K562 (cell line): ENCODE data around the gene CDKN2B. TPM values are rescaled to one million over a fixed set of nuclear protein-coding genes. Genes with fewer than 3 reads are reported as not detected.

Source experiments
- EGR1 ChIP-seq: fragments of 450-650 bp; conservative IDR thresholded peaks from 2 replicates; pipeline ENCODE4 v1.6.1; 2017; ENCODE audit warnings: mild to moderate bottlenecking
- NCOA2 ChIP-seq, 2 experiments: fragments of 450-650 bp; IDR thresholded peaks; 2 replicates each; pipeline ENCODE4 v1.6.1; 2018; ENCODE audit warnings: mild to moderate bottlenecking in 2 of 2, moderate library complexity in 1 of 2; ENCODE audit not compliant: partially characterized antibody in 2 of 2
- PHF21A ChIP-seq: fragments of 450-650 bp; IDR thresholded peaks from 2 replicates; pipeline ENCODE4 v1.6.1; 2017; ENCODE audit warnings: low read depth, borderline replicate concordance
- ZBTB5 ChIP-seq: fragments of 450-650 bp; IDR thresholded peaks from 2 replicates; pipeline ENCODE4 v1.6.1; 2017; ENCODE audit warnings: antibody characterized with exemption
- ZNF274 ChIP-seq: IDR thresholded peaks from 2 replicates; pipeline ENCODE4 v1.6.1; 2011; ENCODE audit warnings: low read depth, mild to moderate bottlenecking, low read length, moderate library complexity, borderline replicate concordance
- ZNF311 ChIP-seq: fragments of 250-450 bp; sonication (Bioruptor Pico); IDR thresholded peaks from 2 replicates; pipeline ENCODE4 v1.4.0; 2020; ENCODE audit warnings: mild to moderate bottlenecking, moderate library complexity
- polyA plus RNA-seq, 8 experiments: library from polyadenylated mRNA; depleted of rRNA in 4 of 8; stranded (reverse) in 5 of 8; unstranded in 3 of 8; fragments of >200 nt; fragmentation: Nextera tagmentation in 2 of 8; fragmentation: Illumina TruSeq in 1 of 8; extraction: Ambion mirVana in 2 of 8; extraction: Trizol in 1 of 8; gene quantifications; 2 replicates each; pipeline versions ENCODE4 v1.2.1 to v1.2.3, GENCODE V29; 2011 to 2014; ENCODE audit warnings: inconsistent platforms in 1 of 8, missing spikeins in 1 of 8
- total RNA-seq, 7 experiments: library from RNA; depleted of rRNA in 6 of 7; stranded (reverse); fragments of >200 nt in 6 of 7; fragmentation: Illumina TruSeq in 2 of 7; extraction: Trizol in 2 of 7; gene quantifications; 2 replicates each; pipeline versions ENCODE4 v1.2.1 to v1.2.3, GENCODE V29; 2011 to 2021; ENCODE audit warnings: low replicate concordance in 1 of 7
- TF ChIP-seq, protein P1 (sequence below): fragments of 200-600 bp; sonication (generic); IDR thresholded peaks from one replicate; pipeline ENCODE4 v1.6.1; 2012; ENCODE audit warnings: mild to moderate bottlenecking, low read depth, low read length, inconsistent platforms

CDKN2B gene
- total and polyA plus RNA-seq, 9 of the 15 experiments (the other 6 are each of a cell fraction or from before 2014, with no cell fraction given) = not detected

- TF ChIP-seq ZNF274 (no peak), PHF21A (no peak), EGR1 (no peak), NCOA2 (IDR thresholded peaks at IDR 0.05; ENCODE audit: partially characterized antibody in 2 of 2) (no peak), ZBTB5 (no peak), ZNF311 (no peak)
- TF ChIP-seq, protein P1, sequence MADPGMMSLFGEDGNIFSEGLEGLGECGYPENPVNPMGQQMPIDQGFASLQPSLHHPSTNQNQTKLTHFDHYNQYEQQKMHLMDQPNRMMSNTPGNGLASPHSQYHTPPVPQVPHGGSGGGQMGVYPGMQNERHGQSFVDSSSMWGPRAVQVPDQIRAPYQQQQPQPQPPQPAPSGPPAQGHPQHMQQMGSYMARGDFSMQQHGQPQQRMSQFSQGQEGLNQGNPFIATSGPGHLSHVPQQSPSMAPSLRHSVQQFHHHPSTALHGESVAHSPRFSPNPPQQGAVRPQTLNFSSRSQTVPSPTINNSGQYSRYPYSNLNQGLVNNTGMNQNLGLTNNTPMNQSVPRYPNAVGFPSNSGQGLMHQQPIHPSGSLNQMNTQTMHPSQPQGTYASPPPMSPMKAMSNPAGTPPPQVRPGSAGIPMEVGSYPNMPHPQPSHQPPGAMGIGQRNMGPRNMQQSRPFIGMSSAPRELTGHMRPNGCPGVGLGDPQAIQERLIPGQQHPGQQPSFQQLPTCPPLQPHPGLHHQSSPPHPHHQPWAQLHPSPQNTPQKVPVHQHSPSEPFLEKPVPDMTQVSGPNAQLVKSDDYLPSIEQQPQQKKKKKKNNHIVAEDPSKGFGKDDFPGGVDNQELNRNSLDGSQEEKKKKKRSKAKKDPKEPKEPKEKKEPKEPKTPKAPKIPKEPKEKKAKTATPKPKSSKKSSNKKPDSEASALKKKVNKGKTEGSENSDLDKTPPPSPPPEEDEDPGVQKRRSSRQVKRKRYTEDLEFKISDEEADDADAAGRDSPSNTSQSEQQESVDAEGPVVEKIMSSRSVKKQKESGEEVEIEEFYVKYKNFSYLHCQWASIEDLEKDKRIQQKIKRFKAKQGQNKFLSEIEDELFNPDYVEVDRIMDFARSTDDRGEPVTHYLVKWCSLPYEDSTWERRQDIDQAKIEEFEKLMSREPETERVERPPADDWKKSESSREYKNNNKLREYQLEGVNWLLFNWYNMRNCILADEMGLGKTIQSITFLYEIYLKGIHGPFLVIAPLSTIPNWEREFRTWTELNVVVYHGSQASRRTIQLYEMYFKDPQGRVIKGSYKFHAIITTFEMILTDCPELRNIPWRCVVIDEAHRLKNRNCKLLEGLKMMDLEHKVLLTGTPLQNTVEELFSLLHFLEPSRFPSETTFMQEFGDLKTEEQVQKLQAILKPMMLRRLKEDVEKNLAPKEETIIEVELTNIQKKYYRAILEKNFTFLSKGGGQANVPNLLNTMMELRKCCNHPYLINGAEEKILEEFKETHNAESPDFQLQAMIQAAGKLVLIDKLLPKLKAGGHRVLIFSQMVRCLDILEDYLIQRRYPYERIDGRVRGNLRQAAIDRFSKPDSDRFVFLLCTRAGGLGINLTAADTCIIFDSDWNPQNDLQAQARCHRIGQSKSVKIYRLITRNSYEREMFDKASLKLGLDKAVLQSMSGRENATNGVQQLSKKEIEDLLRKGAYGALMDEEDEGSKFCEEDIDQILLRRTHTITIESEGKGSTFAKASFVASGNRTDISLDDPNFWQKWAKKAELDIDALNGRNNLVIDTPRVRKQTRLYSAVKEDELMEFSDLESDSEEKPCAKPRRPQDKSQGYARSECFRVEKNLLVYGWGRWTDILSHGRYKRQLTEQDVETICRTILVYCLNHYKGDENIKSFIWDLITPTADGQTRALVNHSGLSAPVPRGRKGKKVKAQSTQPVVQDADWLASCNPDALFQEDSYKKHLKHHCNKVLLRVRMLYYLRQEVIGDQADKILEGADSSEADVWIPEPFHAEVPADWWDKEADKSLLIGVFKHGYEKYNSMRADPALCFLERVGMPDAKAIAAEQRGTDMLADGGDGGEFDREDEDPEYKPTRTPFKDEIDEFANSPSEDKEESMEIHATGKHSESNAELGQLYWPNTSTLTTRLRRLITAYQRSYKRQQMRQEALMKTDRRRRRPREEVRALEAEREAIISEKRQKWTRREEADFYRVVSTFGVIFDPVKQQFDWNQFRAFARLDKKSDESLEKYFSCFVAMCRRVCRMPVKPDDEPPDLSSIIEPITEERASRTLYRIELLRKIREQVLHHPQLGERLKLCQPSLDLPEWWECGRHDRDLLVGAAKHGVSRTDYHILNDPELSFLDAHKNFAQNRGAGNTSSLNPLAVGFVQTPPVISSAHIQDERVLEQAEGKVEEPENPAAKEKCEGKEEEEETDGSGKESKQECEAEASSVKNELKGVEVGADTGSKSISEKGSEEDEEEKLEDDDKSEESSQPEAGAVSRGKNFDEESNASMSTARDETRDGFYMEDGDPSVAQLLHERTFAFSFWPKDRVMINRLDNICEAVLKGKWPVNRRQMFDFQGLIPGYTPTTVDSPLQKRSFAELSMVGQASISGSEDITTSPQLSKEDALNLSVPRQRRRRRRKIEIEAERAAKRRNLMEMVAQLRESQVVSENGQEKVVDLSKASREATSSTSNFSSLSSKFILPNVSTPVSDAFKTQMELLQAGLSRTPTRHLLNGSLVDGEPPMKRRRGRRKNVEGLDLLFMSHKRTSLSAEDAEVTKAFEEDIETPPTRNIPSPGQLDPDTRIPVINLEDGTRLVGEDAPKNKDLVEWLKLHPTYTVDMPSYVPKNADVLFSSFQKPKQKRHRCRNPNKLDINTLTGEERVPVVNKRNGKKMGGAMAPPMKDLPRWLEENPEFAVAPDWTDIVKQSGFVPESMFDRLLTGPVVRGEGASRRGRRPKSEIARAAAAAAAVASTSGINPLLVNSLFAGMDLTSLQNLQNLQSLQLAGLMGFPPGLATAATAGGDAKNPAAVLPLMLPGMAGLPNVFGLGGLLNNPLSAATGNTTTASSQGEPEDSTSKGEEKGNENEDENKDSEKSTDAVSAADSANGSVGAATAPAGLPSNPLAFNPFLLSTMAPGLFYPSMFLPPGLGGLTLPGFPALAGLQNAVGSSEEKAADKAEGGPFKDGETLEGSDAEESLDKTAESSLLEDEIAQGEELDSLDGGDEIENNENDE = no peak
These were observed 13.3 kb upstream of the CDKN2B start (continued) for GRCh38 chr9:22022396-22022795.
